ENCODE data around the gene NTN1.

The NTN1 gene

DNA sequence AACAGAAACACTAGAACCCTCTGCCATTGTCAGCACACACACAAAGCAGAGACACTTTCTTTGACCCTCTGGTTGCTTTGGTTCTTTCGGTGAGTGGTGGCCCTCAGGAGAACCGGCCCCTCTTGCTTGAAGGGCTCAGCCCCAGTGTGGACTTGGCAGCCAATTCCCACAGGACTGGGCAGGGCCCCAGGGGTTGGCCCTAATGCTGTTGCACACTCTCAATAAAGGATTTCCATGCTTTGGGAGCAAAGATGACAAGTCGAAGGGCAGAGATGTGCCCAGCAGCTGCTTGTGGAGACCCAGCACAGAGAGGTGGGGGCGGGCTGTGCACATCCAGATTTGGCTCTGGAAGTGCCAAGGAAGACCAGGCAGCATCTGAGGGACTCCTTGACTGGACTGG is 149.0 kb downstream of the NTN1 start:
- Histone ChIP-seq H3K4me3 (IDR thresholded peaks at IDR 0.05; ENCODE audit: insufficient read depth, low read depth, low read length) (no peak overlapping the region), H2AFZ (ENCODE audit: low read depth) (no peak overlapping the region), H3K4me2 (no peak overlapping the region), H3K27ac (no peak overlapping the region), H4K20me1 (ENCODE audit: insufficient read depth) (no peaks in the 10 kb centered on the region), H3K9ac (no peak overlapping the region), H3K27me3 (ENCODE audit: insufficient read depth, low read depth) (no peaks in the 10 kb centered on the region), H3K36me3 (ENCODE audit: insufficient read depth) (no peaks in the 10 kb centered on the region), H3K4me1 (ENCODE audit: low read depth, poor library complexity, severe bottlenecking) (no peaks in the 10 kb centered on the region), H3K79me2 (ENCODE audit: insufficient read depth, low read depth) (no peaks in the 10 kb centered on the region)
- TF ChIP-seq, protein P1, sequence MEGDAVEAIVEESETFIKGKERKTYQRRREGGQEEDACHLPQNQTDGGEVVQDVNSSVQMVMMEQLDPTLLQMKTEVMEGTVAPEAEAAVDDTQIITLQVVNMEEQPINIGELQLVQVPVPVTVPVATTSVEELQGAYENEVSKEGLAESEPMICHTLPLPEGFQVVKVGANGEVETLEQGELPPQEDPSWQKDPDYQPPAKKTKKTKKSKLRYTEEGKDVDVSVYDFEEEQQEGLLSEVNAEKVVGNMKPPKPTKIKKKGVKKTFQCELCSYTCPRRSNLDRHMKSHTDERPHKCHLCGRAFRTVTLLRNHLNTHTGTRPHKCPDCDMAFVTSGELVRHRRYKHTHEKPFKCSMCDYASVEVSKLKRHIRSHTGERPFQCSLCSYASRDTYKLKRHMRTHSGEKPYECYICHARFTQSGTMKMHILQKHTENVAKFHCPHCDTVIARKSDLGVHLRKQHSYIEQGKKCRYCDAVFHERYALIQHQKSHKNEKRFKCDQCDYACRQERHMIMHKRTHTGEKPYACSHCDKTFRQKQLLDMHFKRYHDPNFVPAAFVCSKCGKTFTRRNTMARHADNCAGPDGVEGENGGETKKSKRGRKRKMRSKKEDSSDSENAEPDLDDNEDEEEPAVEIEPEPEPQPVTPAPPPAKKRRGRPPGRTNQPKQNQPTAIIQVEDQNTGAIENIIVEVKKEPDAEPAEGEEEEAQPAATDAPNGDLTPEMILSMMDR (conservative IDR thresholded peaks at IDR 0.05; ENCODE audit: low read depth, low read length): no peak

DNA sequence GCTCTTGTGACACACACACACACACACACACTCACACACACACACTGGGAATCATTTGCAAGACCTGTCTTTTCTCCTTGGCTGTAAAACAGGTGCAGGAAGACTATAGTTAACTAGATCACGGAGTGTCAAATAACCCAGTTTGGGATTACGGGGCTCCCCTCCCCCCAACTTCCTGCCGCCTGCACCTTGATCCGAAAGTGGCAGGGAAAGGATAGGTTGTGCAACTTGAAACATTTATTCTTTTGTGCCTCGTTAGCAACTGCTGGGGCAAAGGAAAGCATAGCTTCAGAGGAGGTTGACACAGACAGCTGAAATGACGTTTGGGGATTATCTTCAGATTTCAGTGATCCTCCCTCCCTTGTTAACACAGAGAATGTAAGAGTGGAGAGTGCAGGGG is 149.5 kb downstream of the NTN1 start:
- TF ChIP-seq, protein P1 (conservative IDR thresholded peaks at IDR 0.05; ENCODE audit: low read depth, low read length): no peak
- no peak overlapping the region for H3K4me2 ChIP-seq
- H3K4me3 ChIP-seq (IDR thresholded peaks at IDR 0.05; ENCODE audit: insufficient read depth, low read depth, low read length): no peak overlapping the region
- H3K4me1 ChIP-seq (ENCODE audit: low read depth, poor library complexity, severe bottlenecking): no peaks in the 10 kb centered on the region
- no peaks in the 10 kb centered on the region for H3K36me3 ChIP-seq (ENCODE audit: insufficient read depth)
- no peak overlapping the region for H3K9ac ChIP-seq
- H2AFZ ChIP-seq (ENCODE audit: low read depth): no peak overlapping the region
- no peaks in the 10 kb centered on the region for H3K79me2 ChIP-seq (ENCODE audit: insufficient read depth, low read depth)
- no peaks in the 10 kb centered on the region for H3K27me3 ChIP-seq (ENCODE audit: insufficient read depth, low read depth)
- no peak overlapping the region for H3K27ac ChIP-seq
- H4K20me1 ChIP-seq (ENCODE audit: insufficient read depth): no peaks in the 10 kb centered on the region

DNA sequence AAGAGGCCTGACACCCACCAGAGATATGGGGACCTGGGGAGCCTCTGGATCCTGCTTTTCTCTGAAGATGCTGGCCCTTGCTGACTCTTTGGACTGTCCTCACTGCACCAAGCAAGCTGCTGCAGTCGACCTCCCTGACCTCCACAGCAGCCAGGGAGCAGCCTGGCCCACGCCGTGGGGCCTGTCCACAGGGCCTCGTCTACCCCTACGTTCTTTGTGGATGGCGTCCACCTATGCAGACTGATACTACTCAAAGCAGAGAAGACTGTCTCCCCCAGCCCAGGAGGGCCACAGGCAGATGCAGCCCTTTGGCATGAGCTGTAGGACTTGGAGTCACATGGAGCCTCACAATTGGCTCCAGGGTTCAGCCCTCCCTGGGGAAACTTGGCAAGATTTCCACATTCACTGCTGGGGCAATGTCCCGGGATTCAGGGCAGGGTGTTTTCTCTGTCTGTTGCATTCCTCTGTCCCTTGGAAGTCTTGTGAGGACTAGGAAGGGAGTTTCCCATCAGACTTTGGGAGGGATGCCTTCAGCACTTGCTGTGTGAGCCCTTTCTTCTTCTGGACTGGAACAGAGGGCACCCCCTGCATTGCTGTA is 152.2 kb downstream of the NTN1 start:
- no peak overlapping the region for H2AFZ ChIP-seq (ENCODE audit: low read depth)
- H3K79me2 ChIP-seq (ENCODE audit: insufficient read depth, low read depth): no peaks in the 10 kb centered on the region
- H3K4me2 ChIP-seq: no peak overlapping the region
- H3K36me3 ChIP-seq (ENCODE audit: insufficient read depth): no peaks in the 10 kb centered on the region
- H3K9ac ChIP-seq: no peak overlapping the region
- H3K27ac ChIP-seq: no peak overlapping the region
- no peaks in the 10 kb centered on the region for H3K27me3 ChIP-seq (ENCODE audit: insufficient read depth, low read depth)
- no peak overlapping the region for H3K4me3 ChIP-seq (IDR thresholded peaks at IDR 0.05; ENCODE audit: insufficient read depth, low read depth, low read length)
- H3K4me1 ChIP-seq (ENCODE audit: low read depth, poor library complexity, severe bottlenecking): no peaks in the 10 kb centered on the region
- H4K20me1 ChIP-seq (ENCODE audit: insufficient read depth): no peaks in the 10 kb centered on the region
- TF ChIP-seq, protein P1 (conservative IDR thresholded peaks at IDR 0.05; ENCODE audit: low read depth, low read length): no peak

DNA sequence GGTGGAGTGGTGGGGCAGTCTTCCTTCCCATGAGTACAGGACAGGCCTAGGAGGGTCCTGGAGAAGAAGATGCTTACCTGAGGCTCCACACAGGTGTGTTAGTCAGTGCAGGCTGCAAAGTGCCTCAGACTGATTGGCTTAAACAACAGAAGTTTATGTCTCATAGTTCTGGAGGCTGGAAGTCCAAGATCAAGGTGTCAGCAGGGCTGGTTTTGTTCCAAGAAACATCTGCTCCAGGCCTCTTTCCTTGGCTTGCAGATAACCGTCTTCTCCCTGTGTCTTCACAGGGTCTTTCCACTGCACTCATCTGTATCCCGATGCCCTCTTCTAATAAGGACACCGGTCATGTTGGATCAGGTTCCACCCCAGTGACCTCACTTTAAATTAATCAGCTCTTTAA is 153.0 kb downstream of the NTN1 start:
- no peak overlapping the region for H3K9ac ChIP-seq
- no peaks in the 10 kb centered on the region for H3K79me2 ChIP-seq (ENCODE audit: insufficient read depth, low read depth)
- TF ChIP-seq, protein P1 (conservative IDR thresholded peaks at IDR 0.05; ENCODE audit: low read depth, low read length): no peak
- H4K20me1 ChIP-seq (ENCODE audit: insufficient read depth): no peaks in the 10 kb centered on the region
- H3K4me2 ChIP-seq: no peak overlapping the region
- no peaks in the 10 kb centered on the region for H3K36me3 ChIP-seq (ENCODE audit: insufficient read depth)
- no peaks in the 10 kb centered on the region for H3K4me1 ChIP-seq (ENCODE audit: low read depth, poor library complexity, severe bottlenecking)
- no peak overlapping the region for H3K27ac ChIP-seq
- no peak overlapping the region for H2AFZ ChIP-seq (ENCODE audit: low read depth)
- no peaks in the 10 kb centered on the region for H3K27me3 ChIP-seq (ENCODE audit: insufficient read depth, low read depth)
- no peak overlapping the region for H3K4me3 ChIP-seq (IDR thresholded peaks at IDR 0.05; ENCODE audit: insufficient read depth, low read depth, low read length)

Data from KMS-11 (cell line).